Neural crest cell (in vitro differentiated cells): ENCODE data around the gene SPOCK1. TPM values are rescaled to one million over a fixed set of nuclear protein-coding genes. Genes with fewer than 3 reads are reported as not detected.

Source experiments
- DNase-seq: peaks from one replicate; pipeline ENCODE4 v3.0.0; 2021; ENCODE audit warnings: low read depth, mixed read lengths, low spot score
- H3K27ac Mint-ChIP-seq: one replicate; pipeline ENCODE4 v1.8.0; 2021; ENCODE audit warnings: mild to moderate bottlenecking, mixed read lengths; ENCODE audit not compliant: unreplicated experiment
- H3K27me3 Mint-ChIP-seq: 2 replicates; pipeline ENCODE4 v1.8.0; 2021; ENCODE audit warnings: low read depth, mild to moderate bottlenecking, mixed read lengths
- H3K36me3 Mint-ChIP-seq: 2 replicates; pipeline ENCODE4 v1.8.0; 2021; ENCODE audit warnings: low read depth, mild to moderate bottlenecking, mixed read lengths
- H3K4me1 Mint-ChIP-seq: 2 replicates; pipeline ENCODE4 v1.8.0; 2021; ENCODE audit warnings: mixed read lengths
- H3K4me3 Mint-ChIP-seq: one replicate; pipeline ENCODE4 v1.8.0; 2021; ENCODE audit warnings: mild to moderate bottlenecking, mixed read lengths
- H3K9me3 Mint-ChIP-seq: 2 replicates; pipeline ENCODE4 v1.8.0; 2021; ENCODE audit warnings: mixed read lengths
- CTCF ChIP-seq: fragments of 200-600 bp; sonication (generic); conservative IDR thresholded peaks from 2 replicates; pipeline ENCODE4 v1.5.0; 2021; ENCODE audit warnings: antibody characterized with exemption, mild to moderate bottlenecking
- total RNA-seq: library from RNA; stranded (reverse); gene quantifications from 2 replicates; pipeline ENCODE4 v1.2.1, GENCODE V29; 2021

Gene SPOCK1
- total RNA-seq, 1 donor from 2014 or later = 89.7 TPM

GRCh38 chr5:137182576-137182975 is 316.6 kb downstream of the SPOCK1 start:
- H3K4me1 Mint-ChIP-seq = no peaks in the 10 kb centered on the region
- no peaks in the 10 kb centered on the region for H3K9me3 Mint-ChIP-seq
- TF ChIP-seq CTCF = no peak
- peaks cover 49% of the 10 kb centered on the region for H3K27me3 Mint-ChIP-seq
- H3K36me3 Mint-ChIP-seq = no peaks in the 10 kb centered on the region
- DNase-seq = no peak
- H3K4me3 Mint-ChIP-seq = no peak overlapping the region
- H3K27ac Mint-ChIP-seq = no peak overlapping the region

- H3K4me1 Mint-ChIP-seq = no peaks in the 10 kb centered on the region
- H3K36me3 Mint-ChIP-seq = no peaks in the 10 kb centered on the region
- H3K4me3 Mint-ChIP-seq = no peak overlapping the region
- no peaks in the 10 kb centered on the region for H3K9me3 Mint-ChIP-seq
- no peak for DNase-seq
- H3K27ac Mint-ChIP-seq = no peak overlapping the region
- no peak for TF ChIP-seq CTCF
- peaks cover 50% of the 10 kb centered on the region for H3K27me3 Mint-ChIP-seq
These were observed 317.5 kb downstream of the SPOCK1 start for GRCh38 chr5:137181667-137182066.

GRCh38 chr5:137179203-137179602 is 319.9 kb downstream of the SPOCK1 start:
- H3K9me3 Mint-ChIP-seq = no peaks in the 10 kb centered on the region
- H3K4me1 Mint-ChIP-seq = no peaks in the 10 kb centered on the region
- H3K4me3 Mint-ChIP-seq = no peak overlapping the region
- no peak for TF ChIP-seq CTCF
- no peaks in the 10 kb centered on the region for H3K36me3 Mint-ChIP-seq
- peaks cover 57% of the 10 kb centered on the region for H3K27me3 Mint-ChIP-seq
- DNase-seq = no peak
- no peak overlapping the region for H3K27ac Mint-ChIP-seq

GRCh38 chr5:137176609-137177008 is 322.5 kb downstream of the SPOCK1 start:
- no peak for TF ChIP-seq CTCF
- DNase-seq = no peak
- no peak overlapping the region for H3K4me3 Mint-ChIP-seq
- no peaks in the 10 kb centered on the region for H3K36me3 Mint-ChIP-seq
- no peak overlapping the region for H3K27ac Mint-ChIP-seq
- H3K27me3 Mint-ChIP-seq = peaks cover 40% of the 10 kb centered on the region
- H3K4me1 Mint-ChIP-seq = no peaks in the 10 kb centered on the region
- H3K9me3 Mint-ChIP-seq = no peaks in the 10 kb centered on the region

GRCh38 chr5:137176126-137176525 is 323.0 kb downstream of the SPOCK1 start:
- no peak for DNase-seq
- H3K4me3 Mint-ChIP-seq = no peak overlapping the region
- H3K27ac Mint-ChIP-seq = no peak overlapping the region
- H3K9me3 Mint-ChIP-seq = no peaks in the 10 kb centered on the region
- peaks cover 40% of the 10 kb centered on the region for H3K27me3 Mint-ChIP-seq
- H3K36me3 Mint-ChIP-seq = no peaks in the 10 kb centered on the region
- no peaks in the 10 kb centered on the region for H3K4me1 Mint-ChIP-seq
- no peak for TF ChIP-seq CTCF

- H3K36me3 Mint-ChIP-seq = no peaks in the 10 kb centered on the region
- no peaks in the 10 kb centered on the region for H3K4me1 Mint-ChIP-seq
- peaks cover 39% of the 10 kb centered on the region for H3K27me3 Mint-ChIP-seq
- H3K9me3 Mint-ChIP-seq = no peaks in the 10 kb centered on the region
- DNase-seq = no peak
- no peak overlapping the region for H3K27ac Mint-ChIP-seq
- TF ChIP-seq CTCF = no peak
- no peak overlapping the region for H3K4me3 Mint-ChIP-seq
These were observed 324.9 kb downstream of the SPOCK1 start for GRCh38 chr5:137174196-137174595.
